22Rv1 (cell line): ENCODE results near the gene ARHGEF4.

Experiments
- ZFX ChIP-seq: fragments of 450-650 bp; IDR thresholded peaks from 2 replicates; pipeline ENCODE4 v1.6.1; 2017; ENCODE audit warnings: antibody characterized with exemption, borderline replicate concordance
- TF ChIP-seq, protein P1 (sequence below): fragments of 450-650 bp; IDR thresholded peaks from 2 replicates; pipeline ENCODE4 v1.5.1; 2017; ENCODE audit warnings: mild to moderate bottlenecking

DNA sequence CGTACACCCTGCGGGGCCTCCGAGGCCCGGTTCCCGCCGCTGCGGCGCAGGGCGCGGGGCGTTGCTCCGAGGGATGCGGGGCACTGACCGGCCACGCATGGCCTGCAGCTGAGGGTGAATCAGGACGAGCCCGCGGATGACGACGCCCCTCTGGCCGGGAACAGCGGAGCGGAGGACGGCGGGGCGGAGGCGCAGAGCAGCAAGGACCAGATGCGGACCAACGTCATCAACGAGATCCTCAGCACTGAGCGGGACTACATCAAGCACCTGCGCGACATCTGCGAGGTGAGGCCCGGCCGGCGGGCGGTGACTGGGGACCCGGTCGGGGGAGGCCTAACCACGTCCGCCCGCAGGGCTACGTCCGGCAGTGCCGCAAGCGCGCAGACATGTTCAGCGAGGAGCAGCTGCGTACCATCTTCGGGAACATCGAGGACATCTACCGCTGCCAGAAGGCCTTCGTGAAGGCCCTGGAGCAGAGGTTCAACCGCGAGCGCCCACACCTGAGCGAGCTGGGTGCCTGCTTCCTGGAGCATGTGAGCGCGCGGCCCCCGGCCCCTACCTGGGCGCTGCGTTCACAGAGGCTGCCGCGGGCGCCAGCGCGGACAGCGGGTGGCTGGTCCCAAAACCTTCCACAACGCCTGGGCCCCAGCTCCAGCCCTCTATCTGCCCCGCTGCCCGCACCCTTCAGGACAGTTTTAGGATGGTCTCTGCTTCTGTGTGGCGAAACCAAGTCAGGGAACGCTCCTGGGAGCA, 203.4 kb downstream of the ARHGEF4 start:
- TF ChIP-seq, protein P1, sequence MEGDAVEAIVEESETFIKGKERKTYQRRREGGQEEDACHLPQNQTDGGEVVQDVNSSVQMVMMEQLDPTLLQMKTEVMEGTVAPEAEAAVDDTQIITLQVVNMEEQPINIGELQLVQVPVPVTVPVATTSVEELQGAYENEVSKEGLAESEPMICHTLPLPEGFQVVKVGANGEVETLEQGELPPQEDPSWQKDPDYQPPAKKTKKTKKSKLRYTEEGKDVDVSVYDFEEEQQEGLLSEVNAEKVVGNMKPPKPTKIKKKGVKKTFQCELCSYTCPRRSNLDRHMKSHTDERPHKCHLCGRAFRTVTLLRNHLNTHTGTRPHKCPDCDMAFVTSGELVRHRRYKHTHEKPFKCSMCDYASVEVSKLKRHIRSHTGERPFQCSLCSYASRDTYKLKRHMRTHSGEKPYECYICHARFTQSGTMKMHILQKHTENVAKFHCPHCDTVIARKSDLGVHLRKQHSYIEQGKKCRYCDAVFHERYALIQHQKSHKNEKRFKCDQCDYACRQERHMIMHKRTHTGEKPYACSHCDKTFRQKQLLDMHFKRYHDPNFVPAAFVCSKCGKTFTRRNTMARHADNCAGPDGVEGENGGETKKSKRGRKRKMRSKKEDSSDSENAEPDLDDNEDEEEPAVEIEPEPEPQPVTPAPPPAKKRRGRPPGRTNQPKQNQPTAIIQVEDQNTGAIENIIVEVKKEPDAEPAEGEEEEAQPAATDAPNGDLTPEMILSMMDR: no peak
- no peak for TF ChIP-seq ZFX
